ENCODE data around the gene LRRC45. TPM values are rescaled to one million over a fixed set of nuclear protein-coding genes. Genes with fewer than 3 reads are reported as not detected.
A peak's percentile ranks its signal among the peaks of the same experiment; 100 is the strongest.

Gene LRRC45
- total RNA-seq, 2 experiments from 2014 or later, result 41.2 to 52.0 TPM

DNA sequence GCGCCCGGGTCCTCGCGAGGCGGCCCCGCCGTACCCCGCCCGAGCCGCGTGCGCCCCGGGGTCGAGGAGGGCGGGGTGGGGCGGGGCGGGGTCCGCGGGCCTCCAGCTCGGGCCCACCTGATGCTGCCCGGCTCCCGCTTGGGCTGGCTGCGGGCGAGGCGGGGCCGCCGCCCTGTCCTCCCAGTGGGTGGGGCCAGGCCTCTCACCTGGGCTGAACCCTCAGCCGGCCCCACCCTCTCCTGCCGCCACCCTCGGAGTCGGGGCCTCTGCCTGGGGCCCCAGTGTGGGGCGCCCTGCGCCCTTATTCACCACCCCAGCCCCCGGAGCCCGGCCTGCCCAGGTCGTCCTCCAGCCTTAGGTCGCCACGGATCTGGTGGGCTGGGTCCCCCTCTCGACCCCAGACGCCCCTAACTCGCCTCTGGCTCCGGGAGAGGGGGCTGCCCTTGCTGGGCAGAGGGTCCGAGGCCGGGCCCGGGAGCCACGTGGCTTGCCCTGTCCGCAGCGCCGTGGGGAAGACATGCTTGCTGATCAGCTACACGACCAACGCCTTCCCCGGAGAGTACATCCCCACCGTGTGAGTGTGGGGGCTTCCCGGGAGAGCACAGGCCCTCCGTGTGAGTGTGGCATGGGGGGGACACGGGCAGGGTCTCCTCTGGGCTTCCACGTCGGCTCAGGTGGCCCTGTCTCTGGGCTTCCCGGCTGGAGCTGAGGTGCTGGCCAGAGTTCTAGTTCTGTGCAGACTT lies 9.0 kb downstream of the LRRC45 start:
- ChIA-PET CTCF (ENCODE audit: unreplicated experiment) (no interaction called here), POLR2A (no interaction called here)
- Histone ChIP-seq H3K4me3 (ENCODE audit: low read depth, low read length, poor library complexity, severe bottlenecking) (no peak overlapping the region), H3K79me2 (ENCODE audit: insufficient read depth, low read depth, low read length) (no peaks in the 10 kb centered on the region), H3K9me2 (ENCODE audit: insufficient read depth, low read length) (no peaks in the 10 kb centered on the region), H3K9me3 (ENCODE audit: low read length) (no peaks in the 10 kb centered on the region), H4K20me1 (ENCODE audit: insufficient read depth, low read length) (0 out of 2 replicates have a peak, but pooled peaks cover 5% of the 10 kb centered on the region), H3K4me1 (ENCODE audit: insufficient read depth, low read length, poor library complexity, severe bottlenecking) (peaks cover 21% of the 10 kb centered on the region), H3K27ac (ENCODE audit: low read depth, low read length, poor library complexity, severe bottlenecking) (no peak overlapping the region), H3K36me3 (ENCODE audit: insufficient read depth, low read length) (no peaks in the 10 kb centered on the region), H2AFZ (ENCODE audit: low read length) (no peak overlapping the region), H3K4me2 (ENCODE audit: low read length) (peak overlapping the region; percentile 8; the same call in 1 of the 2 replicates)
- no TSS peak for BruUV-seq (replicated peaks)
- intact Hi-C loops (cut with micrococcal nuclease; ENCODE audit: unreplicated experiment), result loop anchor here (5.0 kb wide), 1 partner anchor 175 kb away; no protein-coding TSS in a partner anchor
- DNase-seq (ENCODE audit: low spot score), result peak; percentile 31
- no peak for TF ChIP-seq CTCF (conservative IDR thresholded peaks at IDR 0.05; ENCODE audit: low read length)
- TF ChIP-seq EZH2phosphoT487 (IDR thresholded peaks at IDR 0.05; ENCODE audit: borderline replicate concordance, low read depth, low read length), result no peak

DNA sequence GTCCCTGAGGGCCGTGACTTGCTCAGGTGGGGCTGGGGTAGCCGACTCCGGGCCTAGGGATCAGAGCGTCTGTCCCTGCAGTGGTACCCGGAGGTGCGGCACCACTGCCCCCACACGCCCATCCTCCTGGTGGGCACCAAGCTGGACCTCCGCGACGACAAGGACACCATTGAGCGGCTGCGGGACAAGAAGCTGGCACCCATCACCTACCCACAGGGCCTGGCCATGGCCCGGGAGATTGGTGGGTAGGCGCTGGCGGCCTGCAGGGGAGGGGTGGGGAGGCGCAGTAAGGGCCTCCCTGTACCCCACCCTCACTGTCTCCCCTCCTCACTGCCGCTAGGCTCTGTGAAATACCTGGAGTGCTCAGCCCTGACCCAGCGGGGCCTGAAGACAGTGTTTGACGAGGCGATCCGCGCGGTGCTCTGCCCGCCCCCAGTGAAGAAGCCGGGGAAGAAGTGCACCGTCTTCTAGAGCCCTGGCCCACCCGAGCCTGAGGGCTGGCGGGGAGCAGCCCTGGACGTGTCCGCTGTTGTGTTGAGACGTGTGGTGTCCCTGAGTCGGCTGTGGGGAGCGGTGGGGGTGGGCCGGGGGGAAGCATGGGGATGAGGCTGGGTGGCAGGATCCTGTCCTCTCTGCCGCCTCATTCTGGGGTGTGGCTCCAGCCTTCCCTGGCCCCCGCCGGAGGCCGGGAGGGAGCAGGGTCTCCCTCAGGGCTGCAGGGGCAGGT lies 10.4 kb downstream of the LRRC45 start:
- Histone ChIP-seq H3K27ac (ENCODE audit: low read depth, low read length, poor library complexity, severe bottlenecking) (no peak overlapping the region), H3K9me3 (ENCODE audit: low read length) (no peaks in the 10 kb centered on the region), H3K4me2 (ENCODE audit: low read length) (no peak overlapping the region), H3K4me3 (ENCODE audit: low read depth, low read length, poor library complexity, severe bottlenecking) (no peak overlapping the region), H3K36me3 (ENCODE audit: insufficient read depth, low read length) (no peaks in the 10 kb centered on the region), H3K79me2 (ENCODE audit: insufficient read depth, low read depth, low read length) (no peaks in the 10 kb centered on the region), H2AFZ (ENCODE audit: low read length) (no peak overlapping the region), H3K9me2 (ENCODE audit: insufficient read depth, low read length) (no peaks in the 10 kb centered on the region), H3K4me1 (ENCODE audit: insufficient read depth, low read length, poor library complexity, severe bottlenecking) (peaks cover 25% of the 10 kb centered on the region), H4K20me1 (ENCODE audit: insufficient read depth, low read length) (0 out of 2 replicates have a peak, but pooled peaks cover 5% of the 10 kb centered on the region)
- intact Hi-C loops (cut with micrococcal nuclease; ENCODE audit: unreplicated experiment), result loop anchor here (5.0 kb wide), 1 partner anchor 174 kb away; no protein-coding TSS in a partner anchor
- no TSS peak for BruUV-seq (replicated peaks)
- no peak for TF ChIP-seq CTCF (conservative IDR thresholded peaks at IDR 0.05; ENCODE audit: low read length)
- no peak for TF ChIP-seq EZH2phosphoT487 (IDR thresholded peaks at IDR 0.05; ENCODE audit: borderline replicate concordance, low read depth, low read length)
- ChIA-PET POLR2A (no interaction called here), CTCF (ENCODE audit: unreplicated experiment) (no interaction called here)
- DNase-seq (ENCODE audit: low spot score), result no peak
